ENCODE measurements around the gene MATN3. TPM values are rescaled to one million over a fixed set of nuclear protein-coding genes. Genes with fewer than 3 reads are reported as not detected.

MATN3 gene
- total RNA-seq, 2 experiments from 2014 or later: not detected

- ATAC-seq: no peak
- Mint-ChIP-seq H3K4me1 (ENCODE audit: low read depth) (no peaks in the 10 kb centered on the region), H3K9me3 (ENCODE audit: insufficient read depth) (no peaks in the 10 kb centered on the region), H3K4me3 (no peak overlapping the region), H3K27me3 (ENCODE audit: low read depth) (no peaks in the 10 kb centered on the region), H3K27ac (no peak overlapping the region), H3K36me3 (ENCODE audit: low read depth) (no peaks in the 10 kb centered on the region)
- no peak for DNase-seq
- POLR2A ChIA-PET: no interaction called here
- CTCF ChIA-PET: no interaction called here
Observed at GRCh38 chr2:19949071-19949470, 63.4 kb downstream of the MATN3 start.

GRCh38 chr2:19947184-19947940, 65.1 kb downstream of the MATN3 start:
- Mint-ChIP-seq H3K4me1 (ENCODE audit: low read depth) (no peaks in the 10 kb centered on the region), H3K36me3 (ENCODE audit: low read depth) (no peaks in the 10 kb centered on the region), H3K4me3 (no peak overlapping the region), H3K27ac (no peak overlapping the region), H3K9me3 (ENCODE audit: insufficient read depth) (no peaks in the 10 kb centered on the region), H3K27me3 (ENCODE audit: low read depth) (no peaks in the 10 kb centered on the region)
- ATAC-seq (no peak), DNase-seq (no peak)
- ChIA-PET POLR2A (no interaction called here), CTCF (interaction anchor here (1.1 kb wide), 1 partner anchor 8 kb away, joined by 5 read pairs; no protein-coding TSS in a partner anchor)

DNA sequence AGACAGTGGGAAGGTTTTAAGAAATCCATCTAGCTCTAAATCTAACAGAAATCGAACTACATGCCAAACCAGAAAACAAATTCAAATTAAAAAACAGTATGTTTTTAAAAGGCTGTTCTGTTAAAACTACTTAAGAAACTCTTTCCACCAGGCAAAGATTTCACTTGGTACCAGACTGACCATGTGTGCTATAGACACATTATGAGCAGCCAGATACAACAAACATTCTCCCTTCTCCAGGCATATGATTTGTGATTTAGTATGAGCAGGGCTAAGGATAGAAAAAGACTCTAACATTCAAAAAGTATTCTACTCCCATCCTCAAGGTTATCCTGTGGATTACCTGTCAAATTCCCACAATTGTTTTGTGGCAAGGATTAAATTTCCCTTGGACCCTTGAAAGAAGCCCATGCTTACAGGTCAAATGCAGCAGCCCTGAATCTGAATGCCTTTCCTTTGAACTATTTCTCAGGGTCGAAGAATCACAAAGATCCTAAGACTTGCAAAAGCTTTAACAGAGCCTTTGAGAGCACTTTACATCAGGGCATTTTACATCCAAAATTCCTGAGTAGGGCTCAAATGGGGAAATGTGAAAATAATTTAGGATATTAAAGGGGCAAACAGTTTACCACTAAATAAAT, 68.1 kb downstream of the MATN3 start:
- ATAC-seq (no peak), DNase-seq (no peak)
- CTCF ChIA-PET: interaction anchor here (1.0 kb wide), 1 partner anchor 11 kb away, joined by 4 read pairs; no protein-coding TSS in a partner anchor
- Mint-ChIP-seq H3K9me3 (ENCODE audit: insufficient read depth) (no peaks in the 10 kb centered on the region), H3K36me3 (ENCODE audit: low read depth) (no peaks in the 10 kb centered on the region), H3K4me1 (ENCODE audit: low read depth) (no peaks in the 10 kb centered on the region), H3K4me3 (no peak overlapping the region), H3K27ac (no peak overlapping the region), H3K27me3 (ENCODE audit: low read depth) (no peaks in the 10 kb centered on the region)
- POLR2A ChIA-PET: no interaction called here

DNA sequence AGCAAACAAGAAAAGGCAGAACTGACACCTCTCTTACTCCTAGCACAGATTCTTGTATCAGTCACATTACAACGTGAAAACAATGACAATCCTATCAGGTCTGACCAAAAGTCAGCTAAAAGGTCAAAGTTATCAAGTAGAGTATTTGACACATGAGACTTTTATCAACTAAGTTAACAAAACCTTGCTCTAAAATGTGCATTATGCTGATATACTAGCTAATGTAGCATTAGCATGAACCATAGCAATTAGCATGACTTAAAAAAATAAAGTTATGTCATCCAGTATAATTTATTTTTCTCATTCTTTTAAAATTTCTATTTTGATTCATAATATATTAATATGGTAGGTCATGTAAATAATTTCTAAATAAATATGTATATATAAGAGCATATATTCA, 69.3 kb downstream of the MATN3 start:
- no peak overlapping the region for H3K27ac Mint-ChIP-seq
- DNase-seq (no peak), ATAC-seq (no peak)
- no peak overlapping the region for H3K4me3 Mint-ChIP-seq
- CTCF ChIA-PET: interaction anchor here (0.9 to 1.3 kb wide), 5 partner anchors 10 to 155 kb away, joined by 3 to 5 read pairs (median 3); no protein-coding TSS in a partner anchor
- no peaks in the 10 kb centered on the region for H3K36me3 Mint-ChIP-seq (ENCODE audit: low read depth)
- no peaks in the 10 kb centered on the region for H3K4me1 Mint-ChIP-seq (ENCODE audit: low read depth)
- no peaks in the 10 kb centered on the region for H3K9me3 Mint-ChIP-seq (ENCODE audit: insufficient read depth)
- POLR2A ChIA-PET: no interaction called here
- no peaks in the 10 kb centered on the region for H3K27me3 Mint-ChIP-seq (ENCODE audit: low read depth)

GRCh38 chr2:19942199-19942598, 70.3 kb downstream of the MATN3 start:
- Mint-ChIP-seq H3K4me1 (ENCODE audit: low read depth) (no peaks in the 10 kb centered on the region), H3K4me3 (no peak overlapping the region), H3K9me3 (ENCODE audit: insufficient read depth) (no peaks in the 10 kb centered on the region), H3K27ac (no peak overlapping the region), H3K27me3 (ENCODE audit: low read depth) (no peaks in the 10 kb centered on the region), H3K36me3 (ENCODE audit: low read depth) (peaks cover 2% of the 10 kb centered on the region)
- ATAC-seq: no peak
- CTCF ChIA-PET: interaction anchor here (0.9 to 1.3 kb wide), 4 partner anchors 11 to 156 kb away, joined by 3 to 4 read pairs (median 3); no protein-coding TSS in a partner anchor
- POLR2A ChIA-PET: no interaction called here
- DNase-seq: no peak

Other genes with a start within 250 kb of the MATN3 start
- gene TTC32, start 110.7 kb downstream of the MATN3 start, total RNA-seq: 10 to 100 TPM; 19.3 to 21.9 TPM
- gene WDR35, start 22.6 kb downstream of the MATN3 start, total RNA-seq: 1 to 10 TPM; 2.9 to 3.9 TPM
- gene LAPTM4A, start 39.0 kb upstream of the MATN3 start, total RNA-seq: 10 to 100 TPM; 19.8 to 21.1 TPM
- gene SDC1, start 212.5 kb upstream of the MATN3 start, total RNA-seq: not detected

All from activated CD8-positive, alpha-beta T cell treated with anti-CD3 and anti-CD28 coated beads, Interleukin-2, amount 10 ng/mL, durations not matched to agents 7 days and 5 days (primary cell).